GM12801 (cell line): ENCODE measurements around the gene RGPD6.
"Not testable (repeated sequence)": the region's sequence is repeated elsewhere in the genome, so short reads cannot be mapped to it uniquely, and the experiment has no call there.

Source experiments
- TF ChIP-seq, protein P1 (sequence below): IDR thresholded peaks from one replicate; pipeline ENCODE4 v1.5.1; 2011; ENCODE audit warnings: control low read depth; ENCODE audit not compliant: insufficient read length; ENCODE audit errors: extremely low read depth

Gene RGPD6

DNA sequence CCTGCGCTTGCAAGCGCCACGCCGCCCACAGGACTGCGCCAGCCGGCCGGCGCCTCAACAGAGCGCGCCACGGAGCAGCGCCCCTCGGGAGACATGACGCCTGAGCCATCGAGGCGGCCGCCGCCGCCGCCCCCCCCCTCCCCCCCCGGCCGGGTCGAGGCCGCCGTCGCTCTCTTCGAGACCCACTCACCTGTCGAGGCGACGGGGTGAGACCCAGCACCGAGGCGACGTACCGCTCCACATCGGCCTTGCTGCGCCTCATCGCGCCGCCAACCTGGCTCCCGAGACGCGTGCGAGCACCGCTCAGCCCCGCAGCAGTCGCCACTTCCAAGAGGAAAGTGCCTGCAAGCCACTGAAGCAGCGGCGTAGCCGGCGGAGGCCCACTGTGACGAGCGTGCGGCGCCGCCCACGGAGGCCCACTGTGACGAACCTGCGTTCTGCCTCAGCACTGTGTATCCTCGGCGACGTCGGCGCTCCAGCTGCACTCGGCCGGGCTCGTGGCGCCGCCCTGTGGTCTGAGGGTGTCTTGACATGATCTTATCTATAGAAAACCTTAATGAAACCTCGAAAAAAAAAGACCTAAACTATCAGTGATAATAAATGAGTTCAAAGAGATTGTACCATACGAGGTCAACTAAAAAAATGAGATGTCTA lies at the start of gene RGPD6:
RGPD6 (minus strand) TSS at position 460 of the 654 bp plus-strand sequence; CDS start at position 262, 198 bp downstream.
- TF ChIP-seq, protein P1, sequence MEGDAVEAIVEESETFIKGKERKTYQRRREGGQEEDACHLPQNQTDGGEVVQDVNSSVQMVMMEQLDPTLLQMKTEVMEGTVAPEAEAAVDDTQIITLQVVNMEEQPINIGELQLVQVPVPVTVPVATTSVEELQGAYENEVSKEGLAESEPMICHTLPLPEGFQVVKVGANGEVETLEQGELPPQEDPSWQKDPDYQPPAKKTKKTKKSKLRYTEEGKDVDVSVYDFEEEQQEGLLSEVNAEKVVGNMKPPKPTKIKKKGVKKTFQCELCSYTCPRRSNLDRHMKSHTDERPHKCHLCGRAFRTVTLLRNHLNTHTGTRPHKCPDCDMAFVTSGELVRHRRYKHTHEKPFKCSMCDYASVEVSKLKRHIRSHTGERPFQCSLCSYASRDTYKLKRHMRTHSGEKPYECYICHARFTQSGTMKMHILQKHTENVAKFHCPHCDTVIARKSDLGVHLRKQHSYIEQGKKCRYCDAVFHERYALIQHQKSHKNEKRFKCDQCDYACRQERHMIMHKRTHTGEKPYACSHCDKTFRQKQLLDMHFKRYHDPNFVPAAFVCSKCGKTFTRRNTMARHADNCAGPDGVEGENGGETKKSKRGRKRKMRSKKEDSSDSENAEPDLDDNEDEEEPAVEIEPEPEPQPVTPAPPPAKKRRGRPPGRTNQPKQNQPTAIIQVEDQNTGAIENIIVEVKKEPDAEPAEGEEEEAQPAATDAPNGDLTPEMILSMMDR, result not testable (repeated sequence)

GRCh38 chr2:110472171-110473058 lies 104.6 kb downstream of the RGPD6 start, which contains the start of gene LIMS4:
Gene LIMS4, minus strand, starts transcription at chr2:110472816. Its CDS starts 38 bp downstream, at chr2:110472778.
- TF ChIP-seq, protein P1, result not testable (repeated sequence)
